T1000 (cell line): ENCODE measurements around the gene FKBP2.
"Not testable (repeated sequence)": the region's sequence is repeated elsewhere in the genome, so short reads cannot be mapped to it uniquely, and the experiment has no call there.

ENCODE experiments used
- DNase-seq: peaks from one replicate; lab custom pipeline; 2025; ENCODE audit warnings: mixed read lengths; lab: John Stamatoyannopoulos, UW

FKBP2 gene

DNA sequence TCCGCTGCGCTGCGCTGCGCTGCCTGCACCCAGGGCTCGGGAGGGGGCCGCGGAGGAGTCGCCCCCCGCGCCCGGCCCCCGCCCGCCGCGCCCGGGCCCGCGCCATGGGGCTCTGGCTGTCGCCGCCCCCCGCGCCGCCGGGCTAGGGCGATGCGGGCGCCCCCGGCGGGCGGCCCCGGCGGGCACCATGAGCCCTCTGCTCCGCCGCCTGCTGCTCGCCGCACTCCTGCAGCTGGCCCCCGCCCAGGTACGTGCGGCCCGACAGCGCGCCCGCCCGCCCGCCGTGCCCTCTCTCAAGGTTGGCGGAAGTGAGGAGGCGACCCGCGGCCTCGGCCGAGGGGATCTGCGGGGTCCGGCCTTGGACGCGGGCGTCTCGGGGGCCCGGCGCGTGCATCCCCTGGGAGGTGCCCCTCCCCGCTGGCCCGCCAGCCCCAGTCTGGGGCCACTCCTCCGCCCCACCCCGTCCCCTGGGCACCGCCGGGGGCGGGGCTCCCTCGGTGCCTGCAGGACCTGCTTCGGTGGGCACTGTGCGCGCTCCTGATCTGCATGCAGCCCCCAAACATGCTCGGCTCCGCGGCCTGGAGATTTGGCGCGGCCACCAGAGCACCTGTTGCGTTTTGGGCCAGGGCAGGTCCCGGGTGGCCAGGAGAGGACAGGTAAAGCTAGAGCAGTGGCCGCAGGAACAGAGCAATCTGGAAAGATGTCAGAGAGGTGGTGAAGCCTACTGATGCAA is 6.1 kb upstream of the FKBP2 start:
- DNase-seq, result peak; percentile 21

DNA sequence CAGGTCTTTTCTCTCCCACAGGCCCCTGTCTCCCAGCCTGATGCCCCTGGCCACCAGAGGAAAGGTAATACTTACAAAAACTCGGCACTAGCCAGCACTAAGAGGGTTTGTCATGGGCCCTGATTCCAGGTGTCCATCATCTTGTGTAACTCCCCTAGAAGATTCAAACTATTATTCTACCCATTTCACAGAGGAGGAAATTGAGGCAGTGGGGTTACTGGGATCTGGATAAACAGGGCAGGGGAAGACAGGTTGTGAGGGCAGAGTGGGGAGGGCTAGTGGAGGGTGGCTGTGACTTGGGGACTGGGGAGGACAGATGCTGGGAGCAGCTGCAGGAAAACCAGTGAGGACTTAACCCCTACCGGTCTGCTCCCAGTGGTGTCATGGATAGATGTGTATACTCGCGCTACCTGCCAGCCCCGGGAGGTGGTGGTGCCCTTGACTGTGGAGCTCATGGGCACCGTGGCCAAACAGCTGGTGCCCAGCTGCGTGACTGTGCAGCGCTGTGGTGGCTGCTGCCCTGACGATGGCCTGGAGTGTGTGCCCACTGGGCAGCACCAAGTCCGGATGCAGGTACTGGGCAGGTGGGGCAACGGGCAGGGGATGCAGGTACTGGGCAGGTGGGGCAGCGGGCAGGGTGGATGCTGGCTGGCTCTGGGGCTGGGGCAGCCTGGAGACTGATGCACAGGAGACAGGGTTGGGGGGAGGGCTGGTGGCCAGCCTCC is 5.3 kb upstream of the FKBP2 start:
- no peak for DNase-seq

DNA sequence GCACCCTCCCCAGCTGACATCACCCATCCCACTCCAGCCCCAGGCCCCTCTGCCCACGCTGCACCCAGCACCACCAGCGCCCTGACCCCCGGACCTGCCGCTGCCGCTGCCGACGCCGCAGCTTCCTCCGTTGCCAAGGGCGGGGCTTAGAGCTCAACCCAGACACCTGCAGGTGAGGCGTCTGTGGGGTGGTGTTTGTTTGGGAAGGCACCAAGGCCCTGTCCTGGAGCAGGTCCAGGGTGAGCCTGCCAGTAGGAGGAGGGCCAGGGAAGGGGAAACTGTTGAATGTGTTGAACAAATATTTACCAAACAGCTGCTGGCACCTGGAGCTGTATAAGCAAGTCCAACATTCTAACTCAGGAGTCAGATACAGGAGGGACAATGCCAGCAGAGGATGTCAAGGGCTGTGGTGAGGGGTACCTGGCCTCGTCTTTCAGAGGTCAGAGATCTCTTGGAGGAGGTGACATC is 3.4 kb upstream of the FKBP2 start:
- no peak for DNase-seq

DNA sequence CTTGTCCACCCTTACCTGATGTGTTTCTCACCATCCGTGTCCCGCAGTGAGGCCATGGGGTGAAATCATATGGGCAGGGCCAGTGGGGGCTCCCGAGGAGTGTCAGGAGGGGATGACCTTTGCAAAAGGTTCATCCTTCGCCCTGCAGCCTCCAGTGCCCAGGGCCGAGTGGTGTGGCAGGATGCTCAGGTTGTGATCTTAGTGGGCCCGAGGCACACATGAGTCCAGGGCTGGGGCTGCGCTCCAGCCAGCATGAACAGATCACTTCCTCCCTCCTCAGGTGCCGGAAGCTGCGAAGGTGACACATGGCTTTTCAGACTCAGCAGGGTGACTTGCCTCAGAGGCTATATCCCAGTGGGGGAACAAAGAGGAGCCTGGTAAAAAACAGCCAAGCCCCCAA is 2.8 kb upstream of the FKBP2 start:
- DNase-seq, result no peak

DNA sequence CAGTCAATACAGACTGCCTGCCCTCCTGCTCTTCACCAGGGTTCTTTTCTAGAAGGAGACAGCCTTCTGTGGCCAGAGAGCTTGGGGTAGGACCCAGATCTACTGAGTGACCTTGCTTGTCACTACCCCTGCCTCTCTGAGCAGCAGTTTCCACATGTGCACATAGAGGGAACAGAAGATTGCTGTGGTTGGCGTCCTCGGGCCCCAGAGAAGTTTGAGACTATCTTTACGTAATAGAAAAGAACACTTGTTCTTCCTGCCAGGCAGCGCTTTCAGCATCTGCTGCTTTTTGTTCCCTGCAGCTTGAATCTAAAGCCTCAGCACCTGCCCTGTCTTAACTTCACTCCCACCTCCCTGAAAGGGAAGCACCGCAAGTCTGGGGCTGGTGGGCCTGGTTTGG is 1.9 kb upstream of the FKBP2 start:
- DNase-seq, result no peak

DNA sequence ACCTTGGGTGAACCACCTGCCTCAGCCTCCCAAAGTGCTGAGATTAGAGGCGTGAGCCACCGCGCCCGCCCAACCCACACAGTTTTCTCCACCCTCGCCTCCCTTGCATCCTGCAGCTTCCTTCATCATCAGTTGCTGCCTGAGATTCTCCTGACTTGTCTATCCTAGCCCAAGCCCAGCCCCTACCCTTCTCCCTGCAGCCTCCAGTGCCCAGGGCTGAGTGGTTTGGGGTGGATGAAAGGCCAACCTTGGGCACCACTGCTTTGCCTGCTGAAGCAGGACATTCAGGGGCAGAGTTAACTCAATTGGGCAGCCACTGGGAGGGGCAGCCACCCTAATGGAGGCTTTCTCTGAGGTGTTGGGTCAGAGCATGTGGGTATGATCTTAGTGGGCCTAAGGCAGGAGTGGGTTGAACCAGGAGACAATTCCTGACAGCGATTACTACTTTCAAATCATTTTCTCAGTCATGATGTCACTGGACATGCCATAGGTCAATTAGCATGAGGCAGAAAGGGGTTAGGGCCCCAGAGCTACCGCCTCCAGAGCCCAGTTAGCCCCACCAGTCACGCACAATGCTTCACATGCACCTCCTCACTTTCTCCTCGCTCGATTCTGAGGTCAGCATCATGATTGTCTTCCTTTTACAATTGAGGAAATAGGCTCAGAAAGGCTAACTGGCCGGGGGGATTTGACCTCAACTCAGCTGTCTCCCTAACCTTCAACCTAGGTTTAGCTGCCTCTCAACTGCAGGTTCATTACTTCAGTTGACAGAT is 1.0 kb upstream of the FKBP2 start:
- DNase-seq, result no peak

DNA sequence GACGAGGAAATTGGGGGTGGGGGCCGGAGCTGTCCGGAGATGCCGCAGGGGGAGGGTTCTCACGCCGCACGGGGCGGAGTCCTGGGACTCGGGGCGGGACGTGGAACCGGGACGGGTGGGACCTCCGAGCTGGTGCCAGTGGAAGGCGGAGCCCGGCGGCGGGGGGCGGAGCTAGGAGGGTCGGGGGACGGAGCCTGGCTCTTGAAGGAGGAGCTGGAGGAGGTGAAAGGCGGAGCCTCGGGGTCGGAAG is 271 bp downstream of the FKBP2 start:
- peak; percentile 99 for DNase-seq

DNA sequence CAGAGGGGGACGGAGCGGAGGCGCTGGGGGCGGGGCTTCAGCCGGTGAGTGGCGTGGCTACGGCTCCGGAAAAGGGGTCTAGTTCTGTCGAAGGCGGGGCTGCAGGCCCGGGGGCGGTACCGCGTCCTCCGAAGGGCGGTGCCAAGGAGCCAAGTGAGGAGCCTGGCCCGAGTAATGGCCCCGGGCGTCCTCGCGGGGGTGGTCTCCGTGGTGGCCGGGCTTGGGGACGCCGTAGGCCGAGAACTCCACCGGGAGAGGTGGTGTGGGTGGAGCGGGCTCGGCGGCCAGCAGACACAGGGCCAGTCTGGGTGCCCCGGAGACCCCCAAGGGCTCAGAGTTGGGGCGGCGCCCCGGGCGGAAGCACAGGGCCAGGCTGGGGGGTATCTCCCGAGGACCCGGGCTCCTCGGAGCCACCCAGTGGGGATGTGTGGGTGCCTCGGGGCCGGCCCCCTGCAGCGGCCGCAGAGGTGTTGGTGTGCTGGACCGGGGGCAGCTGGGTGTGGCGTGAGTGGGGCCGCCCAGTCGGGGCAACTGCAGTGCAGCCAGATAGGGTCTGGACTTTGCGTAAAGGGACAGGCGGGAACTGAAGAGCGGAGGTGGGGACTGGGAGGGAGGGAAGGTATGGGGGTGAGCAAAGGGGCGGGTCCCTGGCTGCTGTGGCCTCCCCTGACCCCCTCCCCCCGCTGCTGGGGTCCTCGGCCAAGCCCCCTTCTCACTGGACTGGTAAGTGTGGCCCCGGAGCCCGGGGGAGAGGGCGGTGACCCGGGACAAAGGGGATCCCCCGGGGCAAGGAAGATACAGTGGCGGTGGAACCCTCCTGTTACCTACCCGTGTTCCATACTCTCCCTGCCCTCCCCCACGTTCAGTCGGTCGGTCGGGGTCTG is 838 bp downstream of the FKBP2 start:
- peak; percentile 59 for DNase-seq

DNA sequence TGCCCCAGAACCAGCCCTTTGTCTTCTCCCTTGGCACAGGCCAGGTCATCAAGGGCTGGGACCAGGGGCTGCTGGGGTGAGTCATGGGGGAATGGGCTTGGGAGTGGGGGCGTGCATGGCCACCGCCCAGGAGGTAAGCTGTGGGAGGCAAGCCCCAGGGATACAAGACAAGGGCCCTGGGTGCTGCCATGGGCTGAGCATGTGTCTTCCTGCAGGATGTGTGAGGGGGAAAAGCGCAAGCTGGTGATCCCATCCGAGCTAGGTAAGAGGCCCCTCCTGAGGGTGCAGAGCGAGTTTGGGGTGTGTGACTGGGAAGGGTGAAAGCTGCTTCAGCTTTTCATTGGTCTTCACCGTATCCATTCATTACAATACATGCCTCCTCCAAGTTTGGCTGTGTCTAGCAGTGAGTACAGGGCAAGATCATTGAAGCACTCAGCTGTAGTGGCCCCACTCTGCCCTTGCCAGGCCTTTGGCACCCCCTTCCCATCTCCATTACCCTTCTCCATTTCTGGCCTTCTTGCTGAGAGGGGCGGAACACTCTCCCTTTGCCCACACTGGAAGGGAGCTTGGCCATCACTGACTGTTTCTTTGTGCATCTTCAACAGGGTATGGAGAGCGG is 2.5 kb downstream of the FKBP2 start:
- no peak for DNase-seq

DNA sequence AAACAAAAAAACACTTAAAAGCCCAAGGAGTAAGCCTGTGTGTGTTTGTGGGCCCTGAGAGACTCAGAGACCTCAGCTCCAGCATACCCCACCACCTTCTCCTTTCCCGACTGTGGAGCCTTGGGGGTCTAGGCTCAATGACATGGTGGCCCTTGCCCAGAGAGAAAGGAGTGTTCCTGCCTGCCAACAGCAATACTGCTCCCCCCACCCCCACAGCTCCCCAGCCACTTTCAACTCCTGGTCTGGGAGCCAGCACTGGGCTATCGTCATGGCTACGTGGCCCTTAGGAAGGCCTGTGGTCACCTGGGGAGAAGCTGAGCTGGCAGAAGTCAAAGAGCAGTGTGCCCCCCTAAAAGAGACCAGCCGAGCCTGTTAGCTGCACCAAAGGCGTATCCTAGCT is 3.2 kb downstream of the FKBP2 start:
- no peak for DNase-seq

DNA sequence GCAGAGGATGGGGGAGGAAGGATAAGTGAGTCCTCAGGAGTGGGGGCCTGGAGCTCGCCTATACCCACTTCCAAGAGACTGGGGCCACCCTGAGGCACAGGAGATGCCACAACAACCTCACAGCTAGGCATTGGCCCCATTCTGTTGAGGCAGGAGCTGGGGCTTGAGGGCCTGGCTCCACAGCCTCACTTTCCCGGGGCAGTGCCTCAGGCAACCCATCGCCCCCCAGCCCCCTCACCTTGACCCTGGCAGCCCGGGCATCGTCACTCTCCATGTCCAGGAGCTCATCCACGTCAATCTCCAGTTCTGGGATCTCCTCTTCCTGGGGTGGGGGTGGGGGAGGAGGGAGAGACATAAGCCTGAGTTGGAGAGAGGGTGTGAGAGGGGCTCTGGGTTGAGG is 4.1 kb downstream of the FKBP2 start:
- no peak for DNase-seq

DNA sequence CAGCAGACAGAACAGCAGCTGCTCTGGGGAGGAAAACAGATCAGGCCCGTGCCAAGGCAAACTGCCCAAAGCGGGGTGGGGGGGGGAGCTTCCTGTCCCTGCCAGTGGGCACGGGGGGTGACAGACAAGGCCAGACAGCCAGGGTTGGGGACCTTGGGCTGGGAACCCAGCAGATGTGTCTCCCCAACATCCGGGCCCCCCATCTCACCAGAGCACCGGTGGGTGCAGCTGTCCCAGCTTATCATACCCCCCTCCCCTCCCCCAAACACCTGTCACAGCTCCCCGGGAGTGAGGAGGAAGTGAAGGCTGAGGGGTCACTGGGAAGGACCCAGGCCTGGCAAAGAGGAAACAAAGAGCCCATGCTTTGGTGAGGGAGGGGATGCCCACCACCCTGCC is 4.5 kb downstream of the FKBP2 start:
- no peak for DNase-seq

DNA sequence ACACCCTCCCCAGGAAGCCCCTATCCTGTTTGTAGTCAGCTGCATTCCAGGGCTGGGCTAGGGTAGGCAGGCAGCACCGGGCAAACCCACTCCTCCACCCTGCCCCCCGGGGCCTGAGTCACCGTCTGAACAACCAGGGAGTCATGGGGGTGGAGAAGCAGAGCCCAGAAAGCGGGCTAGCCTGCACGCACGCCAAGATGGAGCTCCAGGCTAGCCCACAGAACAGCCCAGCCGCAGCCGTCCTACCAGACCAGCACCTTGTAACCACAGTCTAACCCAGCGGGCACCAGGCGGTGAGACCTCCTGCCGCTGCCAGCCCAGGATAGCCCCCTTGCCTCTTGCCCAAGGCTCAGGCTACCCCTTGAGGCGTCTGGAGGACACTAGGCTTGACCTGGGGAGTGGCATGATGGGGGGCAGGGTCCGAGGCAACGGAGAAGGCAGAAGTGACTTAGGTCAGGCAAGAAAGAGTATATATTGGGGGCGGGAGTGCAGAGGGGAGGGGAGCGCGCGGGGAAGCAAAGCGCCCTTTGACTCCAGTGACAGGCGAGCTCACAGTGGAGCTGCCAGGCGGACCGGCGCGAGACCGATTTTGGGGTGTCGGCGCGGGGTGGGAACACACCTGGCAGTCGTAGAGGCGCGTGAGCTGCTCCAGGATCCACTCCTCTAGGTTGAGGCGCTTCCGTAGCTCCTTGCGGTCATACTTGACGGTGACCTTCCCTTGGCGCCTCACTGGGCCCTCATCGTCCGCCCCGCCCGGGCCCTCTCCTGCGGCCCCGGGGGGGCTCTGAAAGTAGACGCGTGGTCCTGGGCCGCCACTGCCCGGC is 5.1 kb downstream of the FKBP2 start:
- DNase-seq, result peak; percentile 86

DNA sequence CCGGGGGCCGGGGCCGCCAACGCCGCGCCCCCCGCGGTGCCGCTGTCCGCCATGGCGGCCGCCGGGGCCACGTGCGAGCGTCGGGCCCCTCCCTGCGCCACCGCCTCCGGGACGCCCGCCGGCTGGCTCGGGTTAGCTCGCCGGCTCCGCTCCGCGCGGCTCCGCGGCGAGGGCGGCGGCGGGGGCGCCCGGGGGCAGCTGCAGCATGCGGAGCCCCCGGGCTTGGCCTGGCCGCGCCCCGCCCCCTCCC is 5.7 kb downstream of the FKBP2 start:
- DNase-seq, result not testable (repeated sequence)

DNA sequence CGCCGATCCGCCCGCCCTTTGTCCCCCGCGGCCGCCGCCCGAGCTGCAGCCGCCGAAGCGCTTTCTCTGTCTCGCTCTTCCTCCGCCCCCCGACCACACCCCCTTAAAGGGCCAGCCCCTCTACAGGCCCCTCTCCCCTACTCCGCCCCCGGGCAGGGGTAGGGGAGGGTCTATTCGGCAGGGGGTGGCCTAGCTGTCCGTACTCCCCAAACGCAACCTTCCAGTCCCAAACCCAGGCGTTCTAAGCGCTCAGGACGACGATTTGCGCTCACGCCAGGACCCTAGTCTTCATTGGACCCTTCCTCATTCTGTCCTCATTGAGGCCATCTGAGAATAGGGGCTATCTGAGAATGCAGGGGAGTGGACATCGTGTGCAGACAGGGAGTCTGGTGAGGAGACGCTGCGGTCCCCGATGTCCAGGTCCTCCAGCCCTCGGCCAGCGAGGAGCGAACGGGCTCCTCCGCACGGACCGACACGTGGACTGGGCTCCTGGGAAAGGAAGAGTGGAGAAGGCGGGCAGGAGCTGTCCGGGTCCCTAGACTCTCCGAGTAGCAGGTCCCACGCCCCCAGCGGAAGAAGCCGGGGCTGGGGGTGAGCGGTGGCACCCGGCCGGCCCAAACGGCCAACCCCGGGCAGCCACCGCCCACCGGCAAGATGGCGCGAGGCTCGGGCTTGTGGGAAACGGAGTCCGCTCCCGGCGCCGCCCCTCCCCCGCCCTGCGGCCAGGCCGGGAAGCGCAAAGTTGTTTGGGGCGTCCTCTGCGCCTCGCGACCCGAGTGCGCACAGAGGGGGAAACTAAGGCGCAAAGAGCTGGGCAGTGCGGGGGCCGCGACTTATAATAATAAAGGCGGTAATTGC is 6.2 kb downstream of the FKBP2 start, which contains the start of gene PPP1R14B:
TSS of gene PPP1R14B (minus strand) at position 73 of the 858 bp plus-strand sequence. CDS start 270 bp downstream, outside the sequence.
- DNase-seq, result peak; percentile 61

DNA sequence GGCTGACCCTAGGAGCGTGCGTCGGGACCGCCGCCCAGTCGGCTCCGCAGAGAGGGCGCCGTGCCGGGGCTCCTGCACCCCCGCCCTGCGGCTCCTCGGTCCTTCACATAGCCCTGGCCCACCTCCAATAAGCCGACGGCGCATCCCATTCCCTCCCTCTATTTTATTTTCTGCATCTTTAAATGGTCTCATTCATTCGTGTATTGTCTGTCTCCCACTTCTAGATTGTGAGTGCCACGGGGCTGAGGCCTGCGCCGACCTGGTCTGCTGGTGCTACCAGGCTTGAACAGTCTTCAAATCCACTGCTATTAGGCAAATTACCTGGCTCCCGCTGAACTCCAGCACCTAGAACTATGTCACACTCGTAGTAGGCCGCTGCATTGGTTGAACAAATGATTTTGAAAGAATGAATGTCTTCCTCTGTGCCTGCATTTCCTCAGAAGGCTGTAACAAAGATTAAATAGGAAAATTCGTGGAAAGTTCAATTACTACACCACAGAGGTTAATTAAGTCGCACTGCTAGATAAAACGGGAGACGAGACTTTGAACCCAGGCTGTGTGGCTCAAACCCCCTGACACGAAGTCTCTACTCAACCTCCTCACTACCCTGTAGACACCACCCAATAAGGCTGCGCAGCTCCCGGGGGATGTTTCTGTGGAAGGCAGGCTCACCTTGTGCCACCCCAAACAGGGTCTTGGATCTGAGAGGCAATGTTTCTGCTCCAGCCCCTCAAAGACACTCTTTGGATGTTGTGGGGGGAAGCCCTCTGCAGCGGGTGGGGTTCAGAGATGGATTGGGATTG is 7.0 kb downstream of the FKBP2 start:
- no peak for DNase-seq

DNA sequence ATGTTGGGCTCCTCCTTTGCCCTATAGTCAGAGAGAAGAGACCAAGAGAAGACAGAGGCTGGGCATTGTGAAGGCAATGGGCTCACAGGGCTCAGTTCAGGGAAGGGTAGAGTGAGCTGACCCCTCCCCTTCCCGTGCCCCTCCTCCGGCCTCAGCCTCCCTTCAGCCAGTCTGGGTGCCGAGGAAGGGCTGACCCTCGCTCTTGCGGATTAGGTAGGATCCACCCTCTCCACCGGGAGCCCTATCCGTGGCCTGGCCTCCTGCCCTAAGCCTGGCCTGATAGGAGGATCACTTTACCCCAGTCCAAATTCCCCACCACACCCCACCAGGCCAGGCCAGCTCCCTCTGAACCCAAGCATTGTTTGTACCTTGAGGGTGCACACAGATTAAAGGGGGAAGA is 7.7 kb downstream of the FKBP2 start:
- DNase-seq, result no peak

DNA sequence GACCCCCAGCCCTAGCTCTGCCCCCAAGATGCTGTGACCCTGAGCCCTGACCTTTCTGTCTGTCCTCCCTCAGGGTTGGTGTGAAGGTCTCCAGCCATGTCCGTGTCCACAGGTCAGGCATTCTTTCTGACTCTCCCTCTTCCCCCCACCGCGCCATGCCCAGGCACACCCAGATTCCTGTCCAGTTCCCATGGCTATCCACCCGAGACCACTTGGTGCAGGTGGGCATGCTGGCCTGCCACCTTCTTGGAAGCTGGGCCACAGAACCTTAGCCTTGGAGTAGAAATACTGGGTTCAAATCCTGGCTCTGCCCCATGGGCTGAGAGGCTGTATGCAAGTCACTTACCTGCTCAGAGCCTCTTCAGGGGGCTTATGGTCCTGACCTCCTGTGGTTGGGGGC is 8.1 kb downstream of the FKBP2 start:
- no peak for DNase-seq
